ENCODE measurements around the gene RBM20.

The RBM20 gene

DNA sequence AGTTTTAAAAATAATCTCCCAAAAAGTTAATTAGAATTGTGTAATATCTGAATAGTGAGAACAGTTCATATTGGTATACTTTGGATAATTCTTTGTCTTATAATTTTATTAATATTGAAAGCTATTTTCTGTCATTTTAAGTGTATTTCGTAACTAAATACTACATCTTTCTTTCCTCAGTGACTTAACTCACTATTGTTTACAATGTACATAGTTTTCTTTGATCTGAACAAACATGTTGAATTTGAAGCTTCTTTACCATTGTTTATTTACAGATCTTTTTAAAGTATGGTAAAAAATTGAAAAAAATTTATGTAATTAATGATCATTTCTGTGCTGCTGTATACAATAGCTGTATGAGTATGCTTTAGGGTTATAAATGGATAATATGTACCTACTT lies 232.7 kb downstream of the RBM20 start:
- DNase-seq, result no peak

DNA sequence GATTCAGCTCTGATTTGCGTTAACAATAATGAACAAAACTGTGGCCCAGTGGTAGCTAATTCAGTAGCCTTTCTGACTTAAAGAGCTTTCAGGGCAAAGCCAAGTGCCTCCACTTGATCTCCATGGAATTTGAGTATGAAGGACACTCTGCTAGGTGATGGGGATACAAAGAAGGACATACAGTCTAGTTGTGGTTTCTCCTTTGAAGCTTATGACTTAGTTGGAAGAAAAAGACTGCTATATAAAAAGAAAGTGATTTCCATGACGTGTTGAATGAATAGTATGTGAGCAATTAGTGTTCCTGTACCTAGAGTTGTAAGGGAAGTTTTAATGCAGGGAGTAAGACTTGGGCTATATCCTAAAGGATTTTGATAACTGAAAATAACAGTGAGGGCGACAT lies 235.9 kb downstream of the RBM20 start:
- no peak for DNase-seq

DNA sequence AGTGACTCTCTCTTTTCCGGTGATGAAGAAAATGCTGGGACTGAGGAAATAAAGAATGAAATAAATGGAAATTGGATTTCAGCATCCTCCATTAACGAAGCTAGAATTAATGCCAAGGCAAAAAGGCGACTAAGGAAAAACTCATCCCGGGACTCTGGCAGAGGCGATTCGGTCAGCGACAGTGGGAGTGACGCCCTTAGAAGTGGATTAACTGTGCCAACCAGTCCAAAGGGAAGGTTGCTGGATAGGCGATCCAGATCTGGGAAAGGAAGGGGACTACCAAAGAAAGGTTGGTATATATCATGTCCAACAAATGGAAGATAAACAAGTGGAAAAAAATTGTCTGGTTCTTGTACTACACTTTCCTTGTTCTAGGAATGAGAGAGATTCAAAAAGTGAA lies 237.1 kb downstream of the RBM20 start:
- DNase-seq, result no peak

DNA sequence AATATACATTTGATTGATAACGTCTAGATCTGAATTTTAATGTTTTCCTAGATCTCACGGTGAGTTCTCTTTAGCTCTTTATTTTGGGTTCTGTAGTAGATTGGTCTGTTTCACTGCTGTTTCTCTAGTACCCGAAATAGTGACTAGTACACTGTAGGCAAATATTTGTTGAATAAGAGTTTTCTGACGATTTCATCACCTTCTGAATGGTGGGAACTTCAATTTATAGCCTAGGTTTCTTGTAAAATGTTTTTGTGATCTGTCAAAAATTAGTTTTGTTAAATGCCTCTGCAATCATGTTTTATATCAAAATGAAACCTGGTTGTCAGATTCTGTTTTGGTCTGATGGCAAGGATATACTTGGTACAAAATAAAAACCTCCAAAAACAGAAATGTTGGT lies 237.8 kb downstream of the RBM20 start:
- no peak for DNase-seq

DNA sequence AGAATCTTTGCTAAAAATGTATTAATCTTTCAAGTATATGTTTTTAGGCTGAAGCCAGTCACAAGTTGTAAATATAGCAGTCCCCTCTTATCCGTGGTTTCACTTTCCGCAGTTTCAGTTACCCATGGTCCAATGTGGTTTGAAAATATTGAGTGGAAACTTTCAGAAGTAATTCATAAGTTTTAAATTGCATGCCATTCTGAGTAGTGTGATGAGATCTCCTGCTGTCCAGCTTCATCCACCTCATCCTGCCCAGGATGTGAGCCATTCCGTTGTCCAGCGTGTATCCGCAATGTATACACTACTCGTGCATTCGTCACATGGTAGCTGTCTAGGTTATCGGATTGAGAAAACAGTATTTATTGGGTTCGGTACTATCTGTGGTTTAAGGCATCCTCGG lies 239.8 kb downstream of the RBM20 start:
- no peak for DNase-seq

DNA sequence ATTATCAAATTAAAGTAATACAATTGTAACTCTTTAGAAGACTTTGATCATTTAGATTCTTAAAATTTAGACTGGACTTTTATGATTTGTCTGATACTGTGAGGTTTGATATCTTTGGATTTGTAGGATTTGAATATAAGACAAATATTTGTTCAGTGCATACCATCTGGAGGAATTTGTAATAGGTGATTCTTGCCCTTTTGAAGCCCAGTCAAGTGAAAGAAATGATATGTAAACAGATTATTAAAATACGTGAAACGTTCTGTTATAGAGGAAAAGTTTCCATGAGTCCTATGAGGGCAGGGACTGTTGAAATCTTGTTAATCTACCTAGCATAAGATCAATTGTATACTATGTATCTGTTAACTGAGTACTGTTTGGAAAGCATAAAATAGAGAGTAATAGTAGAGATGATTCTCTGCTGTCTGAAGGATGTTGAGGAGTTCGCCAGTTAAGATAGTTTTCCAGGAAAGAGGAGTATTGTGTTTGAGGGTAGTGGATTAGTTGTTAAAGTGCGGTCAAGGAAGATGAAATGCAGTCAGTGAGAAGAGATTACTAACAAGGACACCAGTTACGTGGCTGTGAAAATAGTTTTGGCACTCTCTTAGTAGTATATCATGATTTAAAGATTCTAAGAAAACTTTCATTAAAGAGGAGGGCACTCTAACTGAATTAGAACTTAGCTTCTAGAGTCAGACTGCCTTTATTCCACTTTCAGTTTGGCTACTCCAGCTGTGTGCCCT lies 242.0 kb downstream of the RBM20 start:
- DNase-seq, result no peak

DNA sequence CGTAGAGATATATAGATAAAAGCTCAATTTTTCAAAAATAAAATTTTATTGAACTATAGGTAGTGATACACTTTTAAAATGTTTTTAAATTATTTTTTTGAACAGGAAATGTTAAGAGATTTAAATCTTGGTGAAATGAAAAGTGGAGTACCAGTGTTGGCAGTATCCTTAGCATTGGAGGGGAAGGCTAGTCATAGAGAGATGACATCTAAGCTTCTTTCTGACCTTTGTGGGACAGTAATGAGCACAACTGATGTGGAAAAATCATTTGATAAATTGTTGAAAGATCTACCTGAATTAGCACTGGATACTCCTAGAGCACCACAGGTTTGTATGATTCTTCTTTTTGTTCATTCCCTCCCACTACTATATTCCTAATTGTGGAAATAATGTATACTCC lies 243.4 kb downstream of the RBM20 start:
- no peak for DNase-seq

Measured in cortex of kidney (tissue), 1 donor.